Measurements from ENCODE around the gene ZFYVE28.

The ZFYVE28 gene

GRCh38 chr4:2295500-2295899 lies 122.9 kb downstream of the ZFYVE28 start:
- no peak overlapping the region for H3K4me3 ChIP-seq (ENCODE audit: low read depth, low read length)
- no peak for DNase-seq (ENCODE audit: low read depth)
- no peak for TF ChIP-seq CTCF (IDR thresholded peaks at IDR 0.05; ENCODE audit: low read depth, low read length, missing control alignments)

DNA sequence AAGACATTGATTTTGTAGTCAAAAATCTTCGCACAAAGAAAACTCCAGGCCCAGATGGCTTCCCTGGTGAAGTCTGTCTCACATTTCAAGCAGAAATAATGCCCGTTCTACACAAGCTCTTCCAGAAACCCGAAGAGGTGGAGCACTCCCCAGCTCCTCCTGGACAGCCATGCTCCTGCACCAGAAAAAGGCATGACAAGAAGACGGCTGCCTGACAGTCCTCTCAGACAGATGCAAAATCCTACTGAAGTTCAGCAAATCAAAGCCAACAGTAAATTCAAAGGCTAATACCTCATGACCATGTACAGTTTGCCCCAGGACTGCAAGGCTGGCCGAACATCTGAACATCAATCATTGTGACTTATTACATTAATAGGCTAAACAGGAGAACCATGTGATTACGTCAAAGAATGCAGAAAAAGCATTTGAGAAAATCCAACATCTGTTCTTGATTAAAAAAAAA lies 125.8 kb downstream of the ZFYVE28 start:
- no peak for TF ChIP-seq CTCF (IDR thresholded peaks at IDR 0.05; ENCODE audit: low read depth, low read length, missing control alignments)
- DNase-seq (ENCODE audit: low read depth) = no peak
- no peak overlapping the region for H3K4me3 ChIP-seq (ENCODE audit: low read depth, low read length)

GRCh38 chr4:2291705-2292645 lies 126.5 kb downstream of the ZFYVE28 start:
- no peak for DNase-seq (ENCODE audit: low read depth)
- TF ChIP-seq CTCF (IDR thresholded peaks at IDR 0.05; ENCODE audit: low read depth, low read length, missing control alignments) = no peak
- no peak overlapping the region for H3K4me3 ChIP-seq (ENCODE audit: low read depth, low read length)

DNA sequence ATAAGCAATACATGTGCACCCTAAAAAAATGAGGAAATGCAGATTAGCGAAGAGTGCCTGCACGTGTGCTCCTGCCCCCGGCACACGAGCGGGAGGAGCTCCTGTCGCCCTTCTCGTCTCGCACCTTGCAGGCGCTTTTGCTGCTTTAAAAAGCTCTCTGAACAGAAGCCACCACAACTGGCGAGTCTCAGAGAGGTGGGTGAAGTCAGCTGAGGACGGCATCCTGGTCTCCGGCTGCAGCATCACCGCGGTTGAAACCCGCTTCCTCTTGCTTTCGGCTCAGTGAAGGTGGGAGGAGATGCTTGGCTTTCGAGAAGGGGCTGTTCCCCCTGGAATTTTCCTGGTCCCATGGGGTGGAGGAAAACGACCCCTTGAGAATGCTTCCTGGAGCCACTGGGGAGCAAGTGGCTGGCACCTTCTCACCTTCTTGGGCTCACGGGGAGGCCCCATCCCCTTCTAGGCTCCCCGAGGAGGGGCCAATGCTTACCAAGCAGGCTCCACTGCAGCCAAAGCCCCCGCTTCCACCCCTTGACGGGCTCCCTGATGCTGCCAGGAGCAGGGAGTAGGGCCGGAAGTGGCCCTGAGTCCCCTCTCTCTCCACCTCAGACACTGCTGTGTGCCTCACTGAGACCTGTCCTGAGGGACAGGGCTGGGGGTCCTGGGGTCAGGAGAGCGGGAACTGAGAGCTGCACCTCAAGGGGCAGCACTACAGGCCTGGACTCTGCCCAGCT lies 127.3 kb downstream of the ZFYVE28 start:
- peak; percentile 5 for DNase-seq (ENCODE audit: low read depth)
- TF ChIP-seq CTCF (IDR thresholded peaks at IDR 0.05; ENCODE audit: low read depth, low read length, missing control alignments) = no peak
- H3K4me3 ChIP-seq (ENCODE audit: low read depth, low read length) = no peak overlapping the region

DNA sequence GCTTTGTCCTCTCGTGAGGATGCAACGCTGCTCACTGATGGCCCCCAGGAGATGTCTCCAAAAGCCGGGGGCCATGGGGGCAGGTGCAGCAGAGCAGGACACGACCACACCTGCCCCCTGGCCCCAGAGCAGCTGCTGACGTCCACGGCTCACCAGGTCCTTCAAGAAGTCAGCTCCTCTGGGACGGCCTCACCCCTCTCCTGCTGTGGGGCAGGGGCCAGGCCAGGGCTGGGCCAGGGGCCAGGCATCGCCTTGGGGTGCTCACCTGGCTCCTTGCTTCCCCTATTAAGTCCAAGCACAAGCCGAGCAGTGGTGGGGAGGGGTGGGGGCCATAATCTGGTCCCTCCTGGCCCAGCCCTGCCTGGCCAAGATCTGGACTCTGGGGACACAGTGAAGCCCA lies 128.0 kb downstream of the ZFYVE28 start:
- DNase-seq (ENCODE audit: low read depth) = no peak

GRCh38 chr4:2289955-2290333 lies 128.5 kb downstream of the ZFYVE28 start:
- H3K4me3 ChIP-seq (ENCODE audit: low read depth, low read length) = no peak overlapping the region
- TF ChIP-seq CTCF (IDR thresholded peaks at IDR 0.05; ENCODE audit: low read depth, low read length, missing control alignments) = no peak
- no peak for DNase-seq (ENCODE audit: low read depth)

More for the DNA sequence above, 128.0 kb downstream of the ZFYVE28 start:
- H3K4me3 ChIP-seq (ENCODE audit: low read depth, low read length) = no peak overlapping the region
- TF ChIP-seq CTCF (IDR thresholded peaks at IDR 0.05; ENCODE audit: low read depth, low read length, missing control alignments) = no peak
